HPDE6-E6E7 (cell line): Measurements from ENCODE around the gene MOGAT2.
"Not testable (repeated sequence)": the region's sequence is repeated elsewhere in the genome, so short reads cannot be mapped to it uniquely, and the experiment has no call there.

ENCODE experiments used
- DNase-seq: peaks from one replicate; pipeline ENCODE4 v3.0.0; 2011; ENCODE audit warnings: missing footprints; ENCODE audit errors: extremely low spot score

MOGAT2 gene

DNA sequence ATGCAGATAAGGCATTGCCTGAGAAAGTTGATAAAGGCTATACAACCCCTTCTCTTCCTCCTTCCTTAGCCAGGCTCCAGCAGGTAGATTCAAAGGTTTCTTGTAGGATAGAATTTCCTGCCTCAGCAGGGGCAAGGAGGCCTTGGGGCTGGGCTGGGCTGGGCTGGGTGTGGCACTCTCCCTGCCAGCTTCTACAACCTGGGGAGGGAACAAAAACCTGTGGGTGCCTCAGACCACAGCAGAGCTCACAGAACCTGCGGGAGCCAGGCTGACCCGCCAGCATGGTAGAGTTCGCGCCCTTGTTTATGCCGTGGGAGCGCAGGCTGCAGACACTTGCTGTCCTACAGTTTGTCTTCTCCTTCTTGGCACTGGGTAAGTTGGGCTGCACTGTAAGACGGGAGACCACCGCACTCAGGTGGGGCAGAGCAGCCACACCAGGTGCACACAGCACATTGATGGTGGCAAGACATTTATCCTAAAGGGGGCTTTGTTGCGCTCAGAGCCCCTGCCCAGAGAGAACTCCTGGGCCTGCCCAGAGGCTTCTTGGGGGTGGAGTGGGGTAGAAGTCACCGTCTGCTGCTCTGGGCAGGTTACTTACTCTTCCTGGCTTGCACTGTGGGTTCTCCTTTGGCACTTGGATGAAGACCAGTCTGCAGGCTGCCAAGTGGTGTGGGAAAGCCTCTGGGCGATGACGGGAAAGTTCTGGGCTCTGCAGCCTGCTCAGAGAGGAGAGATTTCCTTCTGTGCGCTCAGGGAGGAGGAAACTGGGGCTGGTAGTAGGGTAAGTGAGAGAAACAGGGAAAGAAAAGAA is at the start of gene MOGAT2:
TSS of gene MOGAT2 (plus strand) at position 231 of the 811 bp plus-strand sequence. CDS start at position 282, 51 bp downstream.
- no peak for DNase-seq

DNA sequence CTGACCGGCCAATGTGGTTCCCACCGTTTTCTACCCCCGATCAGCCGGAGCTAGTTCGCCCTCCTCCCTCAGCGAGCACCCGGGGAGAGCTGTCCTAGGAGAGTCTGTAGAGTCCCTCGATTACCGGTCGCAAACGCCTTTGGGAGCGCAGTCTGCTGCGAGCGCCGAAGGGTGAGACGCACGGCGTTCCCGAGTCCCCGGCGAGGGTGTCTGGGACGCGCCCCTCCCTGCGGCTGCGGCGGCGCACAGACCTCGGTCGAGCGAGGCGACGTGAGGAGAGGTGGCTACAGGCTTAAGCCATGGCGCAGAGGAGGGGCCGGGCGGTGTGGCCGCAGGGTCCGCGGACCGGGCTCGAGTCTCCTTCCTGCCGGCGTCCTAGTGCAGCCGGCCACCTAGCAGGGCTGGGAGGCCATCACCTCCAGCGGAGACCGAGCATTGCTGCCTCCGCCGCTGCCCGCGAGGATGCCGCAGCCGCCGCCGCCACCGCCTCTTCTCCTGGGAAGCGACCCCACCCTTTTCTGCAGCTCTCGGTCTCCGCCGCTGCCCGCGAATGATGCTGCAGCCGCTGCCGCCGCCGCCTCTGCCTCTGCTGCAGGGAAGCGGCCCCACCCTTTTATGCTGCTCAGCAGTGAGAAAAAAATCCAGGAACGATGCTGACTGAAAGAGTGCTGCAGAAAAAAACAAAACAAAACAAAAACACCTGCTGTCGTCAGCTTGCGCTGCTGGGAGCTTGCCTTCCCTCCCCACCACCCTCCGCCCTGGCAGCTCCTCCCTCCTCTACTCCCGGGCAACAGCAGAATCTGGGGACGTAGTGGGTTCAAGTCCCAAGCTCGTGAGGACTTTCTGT is 49.0 kb upstream of the MOGAT2 start, which contains the start of gene MAP6:
TSS of gene MAP6 (minus strand) at position 588 of the 847 bp plus-strand sequence. CDS start 669 bp downstream, outside the sequence.
- DNase-seq: no peak

DNA sequence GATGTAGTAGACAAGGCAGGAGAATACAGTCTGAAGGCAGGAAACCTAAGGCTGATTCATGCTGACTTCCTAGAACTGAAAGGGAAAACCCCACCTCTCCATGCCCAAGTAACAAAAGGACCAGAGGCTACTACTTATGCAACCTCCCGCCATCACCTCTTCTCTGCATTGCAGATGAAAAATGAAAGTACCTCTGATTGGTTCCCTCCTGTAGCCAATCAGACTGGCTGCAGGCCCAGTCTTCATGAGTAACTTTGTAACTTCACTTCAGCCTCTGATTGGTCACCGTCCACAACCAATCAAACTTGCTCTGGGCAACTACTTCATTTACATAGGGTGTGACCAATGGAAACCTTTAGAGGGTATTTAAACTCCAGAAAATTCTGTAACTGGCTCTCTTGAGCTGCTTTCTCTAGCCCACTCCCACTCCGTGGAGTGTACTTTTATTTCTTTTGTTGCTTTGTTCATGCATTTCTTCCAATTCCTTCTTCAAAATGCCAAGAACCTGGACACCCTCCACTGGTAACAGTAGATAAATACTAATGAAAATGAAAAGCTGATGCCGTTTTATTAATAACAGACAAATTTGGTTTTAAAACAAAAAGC is 43.6 kb upstream of the MOGAT2 start:
- no peak for DNase-seq

DNA sequence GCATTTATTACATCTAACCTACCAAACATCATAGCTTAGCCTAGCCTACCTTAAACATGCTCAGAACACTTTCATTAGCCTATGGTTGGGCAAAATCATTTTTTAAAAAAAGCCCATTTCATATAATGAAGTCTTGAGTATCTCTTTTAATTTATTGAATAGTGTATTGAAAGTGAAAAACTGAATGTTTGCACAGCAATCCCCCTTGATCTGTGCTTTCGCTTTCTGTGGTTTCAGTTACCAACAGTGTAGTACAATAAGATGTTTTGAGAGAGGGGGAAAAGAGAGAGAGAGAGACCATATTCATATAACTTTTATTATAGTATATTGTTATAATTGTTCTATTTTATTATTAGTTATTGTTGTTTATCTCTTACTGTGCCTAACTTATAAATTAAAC is 40.4 kb upstream of the MOGAT2 start:
- no peak for DNase-seq

DNA sequence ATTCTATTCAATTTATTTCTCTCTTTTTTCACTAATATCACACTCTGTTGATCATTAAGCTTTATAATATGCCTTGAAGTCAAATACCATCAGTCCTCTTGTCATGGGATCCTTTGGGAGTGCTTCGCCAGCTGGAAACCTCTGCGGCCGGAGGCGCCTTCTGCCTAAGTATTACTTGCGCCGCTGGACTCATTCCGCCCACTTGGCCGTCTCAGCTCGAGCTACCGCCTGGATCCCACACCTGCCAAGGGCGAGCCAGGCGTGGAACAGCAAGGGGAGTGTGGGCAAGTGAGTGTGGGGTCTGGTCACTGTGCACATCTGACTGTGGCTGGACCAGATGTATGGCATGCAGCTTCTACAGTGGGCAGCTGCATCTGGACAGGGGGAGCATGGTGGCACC is 39.7 kb upstream of the MOGAT2 start:
- DNase-seq: no peak

DNA sequence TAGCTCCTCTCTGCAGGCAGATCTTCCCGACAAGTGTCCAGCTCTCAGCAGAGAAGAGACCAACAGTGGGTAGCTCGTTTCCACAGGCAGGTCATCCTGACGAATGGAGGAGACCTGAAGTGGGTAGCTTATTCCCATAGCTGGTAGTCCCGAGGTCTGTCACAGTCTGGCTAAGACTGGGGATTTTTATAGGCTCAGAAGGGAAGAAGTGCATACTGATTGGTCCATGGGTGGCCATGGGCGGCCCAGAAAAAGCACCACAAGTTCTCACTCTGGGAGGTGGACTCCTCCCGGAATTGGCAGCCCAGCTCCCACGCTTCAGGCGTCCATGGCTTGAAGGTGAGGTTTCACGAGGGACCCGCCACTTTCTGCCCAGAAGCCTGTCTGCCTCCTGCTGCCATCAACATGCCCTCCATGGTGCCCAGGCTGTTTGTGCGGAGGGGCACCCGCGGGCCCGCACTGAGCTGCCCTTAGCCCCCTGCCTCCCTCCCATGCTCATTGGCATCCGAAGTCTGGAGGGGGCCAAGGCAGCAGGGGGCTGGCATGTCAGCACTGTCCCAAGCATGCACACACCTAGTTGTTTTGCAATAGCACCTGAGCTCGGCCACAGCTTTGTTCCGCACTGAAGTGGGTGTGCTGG is 38.9 kb upstream of the MOGAT2 start:
- DNase-seq: no peak

DNA sequence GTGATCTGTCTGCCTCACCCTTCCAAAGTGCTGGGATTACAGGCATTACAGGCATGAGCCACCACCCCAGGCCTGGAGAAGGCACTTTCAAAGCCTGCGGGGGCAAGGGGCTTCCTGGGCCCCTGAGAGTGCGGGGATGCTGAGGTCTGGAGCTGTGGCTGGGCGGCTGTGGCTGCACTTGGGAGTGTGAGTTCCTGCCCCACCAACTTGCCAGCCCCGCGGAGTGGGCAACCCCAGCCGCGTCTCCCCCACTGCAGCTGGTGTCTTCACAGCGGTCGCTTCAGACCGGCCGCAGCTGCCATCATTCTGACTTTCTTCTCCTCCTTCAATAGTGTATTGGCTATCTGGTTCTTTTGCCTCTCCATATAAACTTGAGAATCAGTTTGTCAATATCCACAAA is 38.1 kb upstream of the MOGAT2 start:
- DNase-seq: no peak

DNA sequence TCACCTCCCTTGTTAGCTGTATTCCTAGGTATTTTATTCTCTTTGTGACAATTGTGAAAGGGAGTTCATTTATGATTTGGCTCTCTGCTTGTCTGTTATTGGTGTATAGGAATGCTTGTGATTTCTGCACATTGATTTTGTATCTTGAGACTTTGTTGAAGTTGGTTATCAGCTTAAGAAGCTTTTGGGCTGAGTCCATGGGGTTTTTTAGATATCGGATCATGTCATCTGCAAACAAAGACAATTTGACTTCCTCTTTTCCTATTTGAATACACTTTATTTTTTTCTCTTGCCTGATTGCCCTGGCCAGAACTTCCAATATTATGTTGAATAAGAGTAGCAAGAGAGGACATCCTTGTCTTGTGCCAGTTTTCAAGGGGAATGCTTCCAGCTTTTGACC is 33.8 kb upstream of the MOGAT2 start:
- not testable (repeated sequence) for DNase-seq

DNA sequence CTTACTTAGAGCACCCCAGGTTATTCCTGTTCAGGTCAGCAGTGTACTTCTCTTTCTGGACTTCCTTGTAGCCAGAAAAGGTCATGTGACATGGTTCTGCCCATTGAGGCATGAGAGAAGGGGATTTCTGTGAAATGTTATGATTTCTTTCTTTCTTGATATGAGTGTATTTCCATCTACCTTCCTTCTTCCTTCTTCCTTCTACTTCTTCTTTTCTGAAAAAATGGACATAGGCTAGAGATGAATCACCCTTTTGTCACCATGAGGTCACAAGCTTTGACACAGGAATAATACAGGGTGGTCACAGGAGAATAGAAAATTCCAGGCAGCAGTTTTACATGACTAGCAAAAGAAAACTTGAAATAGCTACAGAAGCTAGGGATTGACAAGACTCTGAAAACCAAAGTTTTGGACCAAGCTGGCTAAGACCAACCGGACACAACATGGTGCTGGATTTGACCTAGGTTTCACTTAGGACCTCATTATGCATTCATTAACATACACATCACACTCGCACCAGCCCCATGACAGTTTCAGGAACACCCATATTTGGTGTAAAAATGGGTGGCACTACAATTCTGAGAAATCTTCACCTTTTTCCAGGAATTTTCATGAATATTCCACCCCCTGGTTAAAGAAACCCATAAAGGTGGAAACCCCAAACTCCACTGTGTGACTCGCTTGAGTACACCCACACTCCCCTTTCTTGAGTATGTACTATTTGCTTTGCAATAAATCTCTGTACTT is 27.6 kb upstream of the MOGAT2 start:
- DNase-seq: no peak

DNA sequence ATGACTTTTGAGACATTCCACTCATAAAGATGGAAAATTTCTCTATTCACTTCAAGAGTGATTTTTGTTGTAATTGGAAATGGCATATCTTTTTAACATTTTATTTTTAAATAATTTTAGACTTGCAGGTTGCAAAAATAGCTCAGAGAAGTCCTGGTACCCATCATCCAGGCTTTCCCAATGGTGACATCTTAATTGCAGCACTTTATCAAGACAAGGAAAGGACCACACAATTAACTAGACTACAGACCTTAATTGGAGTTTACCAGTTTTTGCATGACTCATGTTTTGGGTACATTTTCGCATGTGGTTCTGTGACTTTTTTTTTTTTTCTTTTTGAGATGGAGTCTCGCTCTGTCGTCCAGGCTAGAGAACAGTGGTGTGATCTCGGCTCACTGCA is 25.8 kb upstream of the MOGAT2 start:
- no peak for DNase-seq

DNA sequence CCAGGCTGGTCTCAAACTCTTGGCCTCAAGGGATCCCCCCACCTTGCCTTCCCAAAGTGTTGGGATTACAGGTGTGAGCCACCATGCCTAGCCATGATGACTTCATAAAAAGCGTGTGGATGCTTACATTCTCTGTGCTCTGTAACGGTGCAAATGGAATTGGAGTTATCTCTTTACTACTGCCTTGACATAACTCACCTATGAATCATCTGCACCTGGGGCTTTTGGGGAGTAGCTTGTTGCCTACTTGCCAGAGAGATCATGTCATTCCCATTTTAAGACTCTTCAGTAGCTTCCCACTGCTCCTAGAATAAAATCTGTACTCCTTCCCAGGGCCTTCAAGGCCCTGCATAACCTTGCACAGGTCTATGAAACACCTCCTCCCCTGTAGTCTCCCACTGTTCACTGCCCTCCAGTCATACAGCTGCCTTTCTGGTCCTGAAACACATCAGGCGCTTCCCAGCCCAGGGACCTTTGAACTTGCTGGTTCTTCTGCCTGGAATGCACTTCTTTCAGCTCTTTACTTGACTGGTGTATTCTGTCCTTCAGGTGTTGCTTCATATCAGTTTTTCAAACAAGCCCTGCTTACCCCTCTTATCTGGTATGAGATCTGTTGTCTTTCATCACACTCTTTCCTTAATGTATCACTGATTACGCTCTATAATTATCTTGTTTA is 19.6 kb upstream of the MOGAT2 start:
- no peak for DNase-seq

DNA sequence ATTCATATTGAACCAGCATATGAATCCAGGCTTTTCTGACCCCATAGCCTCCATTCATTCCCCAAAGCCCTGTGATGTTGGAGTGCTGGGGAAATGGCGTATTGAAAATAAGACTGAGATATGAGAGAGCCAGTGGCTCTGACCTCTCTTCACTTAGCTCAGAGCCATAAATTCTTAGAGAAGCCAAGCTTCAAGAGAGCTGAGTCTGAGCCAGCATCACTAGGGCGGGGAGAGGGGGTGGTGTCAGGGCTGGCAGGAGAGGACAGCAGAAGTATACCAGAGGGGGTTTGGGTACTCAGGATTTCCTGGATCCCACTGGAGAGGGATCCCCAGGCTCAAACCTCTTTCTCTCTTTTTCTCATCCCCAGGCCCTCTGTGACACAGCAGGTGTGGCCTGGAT is 16.7 kb upstream of the MOGAT2 start:
- DNase-seq: no peak

DNA sequence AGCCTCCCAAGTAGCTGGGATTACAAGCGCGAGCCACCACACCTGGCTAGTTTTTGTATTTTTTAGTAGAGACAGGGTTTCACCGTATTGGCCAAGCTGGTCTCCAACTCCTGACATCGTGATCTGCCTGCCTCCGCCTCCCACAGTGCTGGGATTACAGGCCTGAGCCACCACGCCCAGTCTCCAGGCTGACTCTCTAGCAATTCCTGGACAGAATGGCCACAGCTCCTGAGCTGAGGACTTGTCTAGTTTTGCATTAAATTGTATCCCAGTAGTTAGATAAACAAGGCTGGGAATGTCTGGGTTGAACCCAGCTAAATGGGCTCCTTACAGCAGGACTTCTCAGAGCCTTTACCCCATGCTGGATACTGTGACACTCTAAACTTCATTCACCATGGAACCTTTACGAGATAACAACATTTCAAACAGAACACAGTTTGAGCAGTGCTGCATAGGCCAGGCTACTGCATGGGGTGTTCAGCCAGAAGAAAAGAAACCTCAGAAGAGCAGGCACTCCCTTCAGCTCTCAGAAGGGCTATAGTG is 13.9 kb upstream of the MOGAT2 start:
- DNase-seq: no peak

DNA sequence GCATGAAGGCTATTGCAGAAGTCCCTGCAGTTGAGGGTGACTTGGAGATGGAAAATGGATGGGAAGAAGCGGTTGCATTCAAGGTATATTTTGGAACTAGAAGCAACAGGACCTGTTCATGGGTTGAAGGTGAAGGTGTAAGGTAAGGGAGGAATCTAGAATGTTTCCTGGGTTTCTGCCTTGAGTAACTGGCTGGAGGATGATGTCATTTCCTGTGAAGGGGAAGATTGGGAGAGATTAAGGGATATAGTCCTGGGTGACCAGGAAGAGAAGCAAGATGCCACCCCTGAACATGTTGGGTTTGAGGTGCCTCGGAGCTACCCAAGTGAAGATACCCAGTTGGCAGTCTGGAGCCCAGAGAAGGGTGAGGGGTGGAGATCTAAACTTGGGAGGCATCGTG is 12.1 kb upstream of the MOGAT2 start:
- no peak for DNase-seq

DNA sequence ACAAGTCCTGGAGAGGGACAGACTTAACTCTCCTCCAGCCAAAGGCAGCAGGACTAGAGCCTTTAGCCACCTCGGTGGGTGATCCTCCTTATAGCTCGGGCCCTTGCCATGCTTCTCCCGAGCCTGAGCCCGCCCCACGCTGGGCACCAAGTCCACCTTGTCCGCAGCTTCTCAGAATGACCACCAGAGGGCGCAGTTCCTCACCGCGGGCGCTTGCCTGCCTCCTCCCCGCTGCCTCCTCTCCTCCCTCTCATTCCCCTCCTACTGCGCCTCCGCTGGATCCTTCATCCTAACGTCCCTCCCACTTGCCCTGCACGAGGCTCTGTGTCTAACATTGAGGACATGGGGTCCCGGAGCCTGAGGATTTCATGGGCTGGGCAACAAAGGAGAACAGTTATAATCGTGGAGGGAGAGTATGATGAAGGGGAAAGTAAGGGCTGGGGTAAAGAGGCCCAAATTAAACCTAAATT is 11.3 kb upstream of the MOGAT2 start:
- peak; percentile 75 for DNase-seq

DNA sequence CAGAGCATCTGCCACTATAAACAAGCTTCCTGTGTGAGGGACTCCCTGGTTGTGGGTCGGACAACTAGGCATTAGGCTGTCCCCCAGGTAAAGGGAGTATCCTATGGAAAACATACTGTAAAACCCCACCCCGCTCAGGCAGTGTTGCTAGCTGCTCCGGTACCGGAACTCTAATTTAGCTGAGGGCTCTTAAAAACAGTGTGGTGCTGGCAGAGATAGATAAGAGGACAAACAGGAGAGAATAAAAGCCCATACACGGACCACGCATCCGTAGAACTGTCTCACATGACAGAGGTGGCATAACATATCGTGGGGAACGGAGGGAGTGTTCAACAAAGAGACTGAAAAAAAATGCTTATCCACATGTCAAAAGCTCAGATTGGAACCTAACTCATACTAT is 3.4 kb upstream of the MOGAT2 start:
- DNase-seq: no peak

DNA sequence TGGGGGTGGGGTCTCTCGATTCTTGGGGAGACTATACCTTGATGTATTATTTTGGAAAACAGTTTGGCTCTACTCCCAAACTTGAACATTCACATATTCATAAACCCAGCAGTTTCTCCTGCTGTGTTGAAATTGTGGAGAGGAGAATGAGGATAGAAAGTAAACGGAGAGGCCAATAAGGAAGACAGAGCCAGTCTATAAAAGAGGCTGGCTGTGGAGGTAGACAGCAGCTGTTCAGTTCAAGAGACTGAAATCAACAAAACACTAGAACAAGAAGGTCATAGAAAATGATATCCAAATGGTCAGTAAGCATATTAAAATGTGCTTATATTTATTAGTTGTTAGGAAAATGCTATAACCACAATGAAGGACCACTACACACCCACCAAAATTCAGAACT is 1.9 kb upstream of the MOGAT2 start:
- no peak for DNase-seq

DNA sequence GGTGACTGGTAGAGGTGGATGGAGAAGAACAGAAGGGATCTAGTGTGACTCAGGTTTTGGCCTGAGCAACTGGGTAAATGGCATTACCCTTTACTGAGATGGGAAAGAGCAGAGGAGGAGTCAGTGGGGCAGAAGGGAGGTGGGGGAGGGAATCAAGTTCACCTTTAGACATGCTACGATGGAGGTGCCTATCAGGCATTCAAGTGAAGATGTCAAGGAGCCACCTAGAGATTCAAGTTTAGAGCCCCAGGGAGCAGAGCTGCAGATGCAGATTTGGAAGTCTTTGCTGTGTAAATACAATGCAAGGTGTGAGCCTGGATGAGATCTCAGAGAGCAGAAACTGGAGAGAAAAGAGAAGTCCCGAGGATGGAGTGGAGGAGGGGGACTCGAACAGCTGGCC is 979 bp upstream of the MOGAT2 start:
- no peak for DNase-seq

DNA sequence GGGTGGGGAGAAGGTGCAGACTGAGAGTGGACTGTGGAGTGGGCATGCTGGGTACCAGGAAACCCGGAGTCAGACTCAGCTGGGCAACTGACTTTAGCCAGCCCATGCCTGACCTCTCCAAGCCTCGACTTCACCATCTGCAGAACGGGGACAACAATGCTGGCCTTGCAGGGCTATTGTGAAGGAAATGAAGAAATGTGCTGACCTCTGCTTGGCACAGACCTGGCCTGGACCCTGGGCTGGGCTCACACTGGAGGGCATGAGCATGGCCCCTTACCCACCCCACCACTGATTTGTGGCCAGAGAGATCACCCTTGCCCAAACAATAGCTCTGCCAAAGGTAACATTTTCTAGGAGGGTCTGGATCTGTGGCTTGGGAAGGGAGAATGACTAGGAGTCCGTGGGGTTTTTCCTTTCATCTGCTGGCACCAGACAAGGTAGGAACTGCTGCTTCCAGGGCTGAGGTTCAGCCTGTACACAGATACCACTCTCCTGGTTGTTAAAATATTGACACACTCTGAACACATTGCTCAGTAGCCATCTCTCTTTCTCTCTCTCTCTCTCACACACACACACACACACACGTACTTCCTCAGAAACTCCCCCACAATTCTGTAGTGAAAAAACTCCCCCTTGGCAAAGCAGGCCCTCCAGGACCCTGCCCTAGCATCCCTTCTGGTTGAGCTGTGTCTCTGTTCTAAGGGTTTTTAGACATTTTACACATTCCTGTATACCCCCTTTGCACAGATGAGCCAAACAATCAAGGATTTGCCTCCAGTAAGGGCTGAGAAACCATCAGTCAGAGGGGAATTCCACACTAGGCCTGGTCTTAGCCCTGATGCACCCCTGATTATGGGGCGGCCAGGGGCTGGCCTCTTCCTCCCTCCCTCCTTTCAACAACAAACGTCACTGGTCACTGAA is 1.0 kb downstream of the MOGAT2 start:
- no peak for DNase-seq
